ENCODE measurements around the gene MEF2C.

GRCh38 chr5:88696466-88696865, 186.5 kb downstream of the MEF2C start:
- TF ChIP-seq CTCF (IDR thresholded peaks at IDR 0.05; ENCODE audit: low read depth, low read length, missing input control) = no peak
- TF ChIP-seq YY1 (IDR thresholded peaks at IDR 0.05) = no peak
- no peak for TF ChIP-seq REST (IDR thresholded peaks at IDR 0.05)
- TF ChIP-seq GABPA (IDR thresholded peaks at IDR 0.05 in 1 of 2, conservative IDR thresholded peaks at IDR 0.05 in 1 of 2) = no peak
- no peak for TF ChIP-seq SP1 (IDR thresholded peaks at IDR 0.05)
- no peak for TF ChIP-seq MAX (IDR thresholded peaks at IDR 0.05)
- TF ChIP-seq RAD21 (IDR thresholded peaks at IDR 0.05) = no peak
- TF ChIP-seq EGR1 (IDR thresholded peaks at IDR 0.05; ENCODE audit: low read depth in 2 of 2) = no peak
- no peak for TF ChIP-seq TAF1 (conservative IDR thresholded peaks at IDR 0.05)
- TF ChIP-seq JUND (IDR thresholded peaks at IDR 0.05) = no peak
